Naive thymus-derived CD4-positive, alpha-beta T cell (primary cell): ENCODE measurements around the gene GJA1. TPM values are rescaled to one million over a fixed set of nuclear protein-coding genes. Genes with fewer than 3 reads are reported as not detected.

Source experiments
- ATAC-seq: fragments of 150-1000 bp; cut with Tn5 transposase; 2 replicates; pipeline ENCODE4 v1.10.0; 2021; ENCODE audit warnings: mild to moderate bottlenecking, moderate library complexity
- CTCF ChIA-PET: fragments of 350-600 bp; sonication (Branson Sonifier 250); formaldehyde crosslinking; loops from one replicate; lab custom pipeline; 2021; ENCODE audit warnings: antibody characterized with exemption; lab: Charles Lee
- POLR2A ChIA-PET: fragments of 350-600 bp; sonication (Branson Sonifier 250); formaldehyde crosslinking; loops from one replicate; lab custom pipeline; 2021; ENCODE audit warnings: antibody characterized with exemption, inconsistent platforms; lab: Charles Lee
- DNase-seq, 9 donors: peaks; one replicate each; pipeline versions ENCODE4 v3.0.0 to v3.0.0-alpha.2; 2020 to 2022; ENCODE audit warnings: mixed read lengths in 1 of 9
- H3K27ac ChIP-seq: one replicate; pipeline ENCODE4 v1.7.0; 2013; ENCODE audit warnings: mild to moderate bottlenecking, low read depth, low read length, moderate library complexity
- H3K27me3 ChIP-seq, 2 donors: one replicate each; pipeline ENCODE4 v1.7.0; 2013; ENCODE audit warnings: low read length in 2 of 2, mild to moderate bottlenecking in 2 of 2, moderate library complexity in 2 of 2; ENCODE audit not compliant: control insufficient read depth in 2 of 2, insufficient read depth in 2 of 2
- H3K36me3 ChIP-seq, 3 experiments: 1 replicate in 2 of 3; 2 replicates in 1 of 3; pipeline ENCODE4 v1.7.0; 2013; ENCODE audit warnings: low read length in 3 of 3, mild to moderate bottlenecking in 3 of 3, moderate library complexity in 1 of 3; ENCODE audit not compliant: insufficient read depth in 3 of 3, control insufficient read depth in 2 of 3
- H3K4me1 ChIP-seq, 2 donors: one replicate each; pipeline ENCODE4 v1.7.0; 2013; ENCODE audit warnings: low read length in 2 of 2, mild to moderate bottlenecking in 2 of 2, moderate library complexity in 1 of 2; ENCODE audit not compliant: control insufficient read depth in 2 of 2, insufficient read depth in 2 of 2
- H3K4me3 ChIP-seq: 2 replicates; pipeline ENCODE4 v1.7.0; 2013; ENCODE audit warnings: mild to moderate bottlenecking, low read length
- H3K9me3 ChIP-seq, 3 experiments: 1 replicate in 2 of 3; 2 replicates in 1 of 3; pipeline ENCODE4 v1.7.0; 2013; ENCODE audit warnings: low read length in 3 of 3; ENCODE audit not compliant: control insufficient read depth in 2 of 3
- H3K27ac Mint-ChIP-seq, 9 donors: one replicate each; pipeline ENCODE4 v1.8.0; 2020 to 2022; ENCODE audit warnings: mixed read lengths in 9 of 9, mild to moderate bottlenecking in 8 of 9, moderate library complexity in 5 of 9, inconsistent platforms in 2 of 9
- H3K27me3 Mint-ChIP-seq, 5 donors: one replicate each; pipeline ENCODE4 v1.8.0; 2021 to 2022; ENCODE audit warnings: mixed read lengths in 5 of 5, mild to moderate bottlenecking in 1 of 5
- H3K36me3 Mint-ChIP-seq, 5 donors: one replicate each; pipeline ENCODE4 v1.8.0; 2020 to 2022; ENCODE audit warnings: mixed read lengths in 5 of 5, mild to moderate bottlenecking in 3 of 5, inconsistent platforms in 1 of 5
- H3K4me1 Mint-ChIP-seq, 7 donors: one replicate each; pipeline ENCODE4 v1.8.0; 2020 to 2022; ENCODE audit warnings: mixed read lengths in 7 of 7, mild to moderate bottlenecking in 3 of 7, inconsistent platforms in 1 of 7
- H3K4me3 Mint-ChIP-seq, 10 donors: one replicate each; pipeline ENCODE4 v1.8.0; 2020 to 2022; ENCODE audit warnings: mild to moderate bottlenecking in 10 of 10, mixed read lengths in 10 of 10, moderate library complexity in 6 of 10, inconsistent platforms in 2 of 10
- H3K9me3 Mint-ChIP-seq, 11 donors: one replicate each; pipeline ENCODE4 v1.8.0; 2020 to 2022; ENCODE audit warnings: mixed read lengths in 11 of 11, mild to moderate bottlenecking in 4 of 11, inconsistent platforms in 1 of 11, moderate library complexity in 1 of 11
- intact Hi-C, 2 donors: fragments of 100-400 bp; cut with micrococcal nuclease; formaldehyde crosslinking; loops; one replicate each; pipeline ENCODE4 v1.15.1; 2023
- polyA plus RNA-seq, 2 donors: library from polyadenylated mRNA; unstranded; fragments of 300-500 nt; fragmentation: Illumina TruSeq; gene quantifications; one replicate each; pipeline ENCODE4 v1.2.3, GENCODE V29; 2021
- total RNA-seq, 6 experiments: library from RNA in 5 of 6; stranded (reverse) in 5 of 6; gene quantifications; 1 replicate in 5 of 6; 2 replicates in 1 of 6; pipeline ENCODE4 v1.2.3 and lab custom pipeline; 2021 to 2026

GJA1 gene
- total and polyA plus RNA-seq, 7 experiments from 2014 or later, result 0.08 TPM; not detected in 6

DNA sequence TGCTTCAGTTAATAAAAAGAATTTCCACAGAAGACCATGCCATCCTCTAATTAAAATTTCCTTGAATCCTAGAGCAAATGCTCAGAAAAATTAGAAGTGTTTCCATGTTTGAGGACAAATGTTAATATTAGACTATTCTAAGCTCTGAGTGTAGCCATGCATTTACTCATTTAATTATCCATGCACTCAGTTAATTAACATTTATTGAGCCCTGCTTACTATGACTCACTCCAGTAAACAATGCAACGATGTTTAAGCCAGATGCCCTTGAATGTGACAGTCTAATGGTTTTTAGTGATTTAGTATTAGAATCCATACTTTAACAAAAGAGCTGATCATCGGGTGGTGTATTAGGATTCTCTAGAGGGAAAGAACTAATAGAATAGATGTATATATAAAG lies 37.3 kb upstream of the GJA1 start:
- no peak overlapping the region for H3K27ac Mint-ChIP-seq
- no peaks in the 10 kb centered on the region for H3K9me3 Mint-ChIP-seq
- H3K27ac ChIP-seq, result no peak overlapping the region
- H3K27me3 ChIP-seq, result no peaks in the 10 kb centered on the region
- intact Hi-C loops, result no loop called here
- no peak for ATAC-seq
- H3K4me3 ChIP-seq, result no peak overlapping the region
- peaks cover 0 to 7% (median 5%) of the 10 kb centered on the region in 5 donors for H3K27me3 Mint-ChIP-seq
- H3K4me3 Mint-ChIP-seq, result no peak overlapping the region
- no peak for DNase-seq
- CTCF ChIA-PET, result no interaction called here
- no peaks in the 10 kb centered on the region for H3K4me1 ChIP-seq
- H3K9me3 ChIP-seq, result no peaks in the 10 kb centered on the region
- H3K36me3 Mint-ChIP-seq, result no peaks in the 10 kb centered on the region
- POLR2A ChIA-PET, result no interaction called here
- H3K36me3 ChIP-seq, result no peaks in the 10 kb centered on the region
- H3K4me1 Mint-ChIP-seq, result no peaks in the 10 kb centered on the region

DNA sequence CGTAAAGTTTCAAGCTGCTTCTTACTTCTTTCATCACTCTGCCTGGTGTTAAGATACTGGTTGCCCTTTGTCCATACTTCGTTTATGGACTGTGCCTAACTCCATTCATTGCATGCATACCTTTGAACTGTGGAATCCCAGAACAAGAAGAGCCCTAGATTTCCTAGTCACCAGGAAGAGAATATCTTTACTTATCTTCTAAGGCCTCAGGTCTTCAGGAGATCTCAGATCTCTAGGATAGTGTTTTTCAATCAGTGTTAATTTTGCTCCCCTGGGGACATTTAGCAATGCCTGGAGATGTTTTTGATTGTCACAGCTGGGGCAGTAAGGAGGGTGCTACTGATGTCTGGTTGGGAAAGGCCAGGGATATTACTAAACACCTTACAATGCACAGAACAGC lies 35.5 kb upstream of the GJA1 start:
- Histone ChIP-seq H3K27ac (no peak overlapping the region), H3K9me3 (no peaks in the 10 kb centered on the region), H3K36me3 (no peaks in the 10 kb centered on the region), H3K27me3 (no peaks in the 10 kb centered on the region), H3K4me1 (no peaks in the 10 kb centered on the region), H3K4me3 (no peak overlapping the region)
- ATAC-seq (no peak), DNase-seq (no peak)
- H3K36me3 Mint-ChIP-seq, result no peaks in the 10 kb centered on the region
- POLR2A ChIA-PET, result no interaction called here
- no peak overlapping the region for H3K4me3 Mint-ChIP-seq
- H3K4me1 Mint-ChIP-seq, result no peaks in the 10 kb centered on the region
- no peak overlapping the region for H3K27ac Mint-ChIP-seq
- H3K9me3 Mint-ChIP-seq, result no peaks in the 10 kb centered on the region
- peaks cover 0 to 7% (median 5%) of the 10 kb centered on the region in 5 donors for H3K27me3 Mint-ChIP-seq
- CTCF ChIA-PET, result no interaction called here
- intact Hi-C loops, result loop anchor here in 1 of 2 donors (1.0 kb wide), 1 partner anchor 79 kb away; no protein-coding TSS in a partner anchor

- no peaks in the 10 kb centered on the region for H3K4me1 ChIP-seq
Observed at GRCh38 chr6:121403964-121404363, 31.5 kb upstream of the GJA1 start.

GRCh38 chr6:121405306-121405705 lies 30.1 kb upstream of the GJA1 start:
- CTCF ChIA-PET, result no interaction called here

More at GRCh38 chr6:121403964-121404363, 31.5 kb upstream of the GJA1 start:
- intact Hi-C loops, result no loop called here
- ATAC-seq, result no peak
- Mint-ChIP-seq H3K27ac (no peak overlapping the region), H3K4me1 (peaks cover 0 to 5% (median 0%) of the 10 kb centered on the region in 7 donors), H3K36me3 (no peaks in the 10 kb centered on the region), H3K4me3 (no peak overlapping the region), H3K9me3 (no peaks in the 10 kb centered on the region), H3K27me3 (peaks cover 0 to 4% (median 0%) of the 10 kb centered on the region in 5 donors)
- H3K27ac ChIP-seq, result no peak overlapping the region
- H3K36me3 ChIP-seq, result no peaks in the 10 kb centered on the region
- DNase-seq, result no peak
- no peaks in the 10 kb centered on the region for H3K27me3 ChIP-seq
- no peak overlapping the region for H3K4me3 ChIP-seq
- H3K9me3 ChIP-seq, result no peaks in the 10 kb centered on the region
- POLR2A ChIA-PET, result no interaction called here
- CTCF ChIA-PET, result no interaction called here

DNA sequence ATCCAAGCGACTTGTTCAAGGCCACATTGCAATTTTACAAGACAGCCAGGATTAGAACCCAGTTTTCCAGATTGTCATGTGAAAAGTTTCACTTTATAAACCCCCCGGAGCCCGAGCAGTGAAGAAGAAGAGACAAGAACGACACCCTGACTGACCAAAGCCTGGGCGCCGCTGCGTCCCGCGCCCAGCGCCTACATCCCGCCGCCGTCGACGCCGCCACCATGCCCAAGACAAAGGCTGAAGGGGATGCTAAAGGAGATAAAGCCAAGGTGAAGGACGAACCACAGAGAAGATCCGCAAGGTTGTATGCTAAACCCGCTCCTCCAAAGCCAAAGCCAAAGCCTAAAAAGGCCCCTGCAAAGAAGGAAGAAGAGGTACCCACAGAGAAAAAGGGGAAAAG lies 27.1 kb upstream of the GJA1 start:
- Mint-ChIP-seq H3K9me3 (no peaks in the 10 kb centered on the region), H3K27ac (no peak overlapping the region), H3K4me1 (peaks cover 0 to 5% (median 0%) of the 10 kb centered on the region in 7 donors), H3K4me3 (no peak overlapping the region), H3K36me3 (no peaks in the 10 kb centered on the region), H3K27me3 (peaks cover 0 to 4% (median 0%) of the 10 kb centered on the region in 5 donors)
- no peak overlapping the region for H3K4me3 ChIP-seq
- no peak overlapping the region for H3K27ac ChIP-seq
- no peaks in the 10 kb centered on the region for H3K4me1 ChIP-seq
- CTCF ChIA-PET, result no interaction called here
- no peak for ATAC-seq
- no peaks in the 10 kb centered on the region for H3K36me3 ChIP-seq
- no peaks in the 10 kb centered on the region for H3K27me3 ChIP-seq
- POLR2A ChIA-PET, result no interaction called here
- H3K9me3 ChIP-seq, result no peaks in the 10 kb centered on the region
- no peak for DNase-seq
- intact Hi-C loops, result no loop called here

More at GRCh38 chr6:121405306-121405705, 30.1 kb upstream of the GJA1 start:
- ATAC-seq (no peak), DNase-seq (no peak)
- no peaks in the 10 kb centered on the region for H3K27me3 ChIP-seq
- no peak overlapping the region for H3K27ac ChIP-seq
- no peak overlapping the region for H3K4me3 Mint-ChIP-seq
- peaks cover 0 to 5% (median 0%) of the 10 kb centered on the region in 7 donors for H3K4me1 Mint-ChIP-seq
- H3K27me3 Mint-ChIP-seq, result peaks cover 0 to 4% (median 0%) of the 10 kb centered on the region in 5 donors
- intact Hi-C loops, result no loop called here
- no peaks in the 10 kb centered on the region for H3K36me3 Mint-ChIP-seq
- no peaks in the 10 kb centered on the region for H3K4me1 ChIP-seq
- no peak overlapping the region for H3K4me3 ChIP-seq
- H3K36me3 ChIP-seq, result no peaks in the 10 kb centered on the region
- POLR2A ChIA-PET, result no interaction called here
- H3K9me3 Mint-ChIP-seq, result no peaks in the 10 kb centered on the region
- no peaks in the 10 kb centered on the region for H3K9me3 ChIP-seq
- H3K27ac Mint-ChIP-seq, result no peak overlapping the region

GRCh38 chr6:121413879-121414278 lies 21.6 kb upstream of the GJA1 start:
- no peak for ATAC-seq
- POLR2A ChIA-PET, result no interaction called here

GRCh38 chr6:121418346-121418745 lies 17.1 kb upstream of the GJA1 start:
- intact Hi-C loops, result no loop called here

More at GRCh38 chr6:121413879-121414278, 21.6 kb upstream of the GJA1 start:
- CTCF ChIA-PET, result no interaction called here
- no peaks in the 10 kb centered on the region for H3K36me3 ChIP-seq
- no peaks in the 10 kb centered on the region for H3K9me3 ChIP-seq
- no peak overlapping the region for H3K4me3 ChIP-seq
- peaks cover 0 to 6% (median 0%) of the 10 kb centered on the region in 5 donors for H3K27me3 Mint-ChIP-seq
- no peaks in the 10 kb centered on the region for H3K27me3 ChIP-seq
- no peaks in the 10 kb centered on the region for H3K9me3 Mint-ChIP-seq
- no peaks in the 10 kb centered on the region for H3K4me1 Mint-ChIP-seq
- intact Hi-C loops, result no loop called here
- peaks cover 0 to 5% (median 0%) of the 10 kb centered on the region in 5 donors for H3K36me3 Mint-ChIP-seq
- no peak overlapping the region for H3K4me3 Mint-ChIP-seq
- no peak overlapping the region for H3K27ac ChIP-seq
- DNase-seq, result no peak
- no peaks in the 10 kb centered on the region for H3K4me1 ChIP-seq
- no peak overlapping the region for H3K27ac Mint-ChIP-seq

More at GRCh38 chr6:121418346-121418745, 17.1 kb upstream of the GJA1 start:
- peaks cover 0 to 5% (median 0%) of the 10 kb centered on the region in 5 donors for H3K36me3 Mint-ChIP-seq
- no peaks in the 10 kb centered on the region for H3K9me3 Mint-ChIP-seq
- ATAC-seq (no peak), DNase-seq (no peak)
- Histone ChIP-seq H3K4me1 (no peaks in the 10 kb centered on the region), H3K4me3 (no peak overlapping the region), H3K9me3 (no peaks in the 10 kb centered on the region), H3K36me3 (no peaks in the 10 kb centered on the region), H3K27ac (no peak overlapping the region), H3K27me3 (no peaks in the 10 kb centered on the region)
- ChIA-PET POLR2A (no interaction called here), CTCF (interaction anchor here (0.6 kb wide), 1 partner anchor 337 kb away, joined by 3 read pairs; no protein-coding TSS in a partner anchor)
- H3K4me3 Mint-ChIP-seq, result no peak overlapping the region
- peaks cover 0 to 6% (median 0%) of the 10 kb centered on the region in 5 donors for H3K27me3 Mint-ChIP-seq
- no peaks in the 10 kb centered on the region for H3K4me1 Mint-ChIP-seq
- H3K27ac Mint-ChIP-seq, result no peak overlapping the region
